A673 (cell line): ENCODE results near the gene ATP1B2. TPM values are rescaled to one million over a fixed set of nuclear protein-coding genes. Genes with fewer than 3 reads are reported as not detected.

Experiments used
- Bru-seq: library from RNA; stranded (reverse); fragments of 400-500 nt; gene quantifications from one replicate; lab custom pipeline; 2021; lab: Mats Ljungman, UMichigan
- BruChase-seq, 2 experiments: library from RNA; stranded (reverse); fragments of 400-500 nt; gene quantifications; one replicate each; lab custom pipeline; 2021; lab: Mats Ljungman, UMichigan
- BruUV-seq: library from RNA; stranded (reverse); fragments of 400-500 nt; replicated peaks from 2 replicates; lab custom pipeline; 2021; lab: Mats Ljungman, UMichigan
- CTCF ChIA-PET: fragments of 300-600 bp; sonication (Branson Sonifier 250); formaldehyde crosslinking; loops from one replicate; lab custom pipeline; 2022; ENCODE audit warnings: antibody characterized with exemption; lab: Charles Lee
- POLR2A ChIA-PET: fragments of 300-600 bp; sonication (Branson Sonifier 250); formaldehyde crosslinking; loops from one replicate; lab custom pipeline; 2022; ENCODE audit warnings: antibody characterized with exemption; ENCODE audit not compliant: low non-redundant PET; lab: Charles Lee
- DNase-seq: peaks from one replicate; pipeline ENCODE4 v3.0.0-alpha.2; 2015; ENCODE audit warnings: low spot score
- H3K27ac ChIP-seq: fragments of 200-600 bp; sonication (generic); 2 replicates; pipeline ENCODE4 v1.5.1; 2016; ENCODE audit warnings: mixed run types, low read depth, mild to moderate bottlenecking, mixed read lengths, antibody characterized with exemption, low read length; ENCODE audit not compliant: poor library complexity, severe bottlenecking
- H3K27me3 ChIP-seq: fragments of 200-600 bp; sonication (generic); replicated peaks from 2 replicates; pipeline ENCODE4 v1.6.1; 2017; ENCODE audit warnings: mixed run types, low read depth, mild to moderate bottlenecking, mixed read lengths, antibody characterized with exemption, low read length; ENCODE audit not compliant: insufficient read depth, poor library complexity
- H3K36me3 ChIP-seq: fragments of 200-600 bp; sonication (generic); 2 replicates; pipeline ENCODE4 v1.6.1; 2016; ENCODE audit warnings: mixed run types, mild to moderate bottlenecking, mixed read lengths, antibody characterized with exemption, low read length; ENCODE audit not compliant: insufficient read depth, poor library complexity, severe bottlenecking
- H3K4me1 ChIP-seq: fragments of 200-600 bp; sonication (generic); 2 replicates; pipeline ENCODE4 v1.6.1; 2017; ENCODE audit warnings: mixed run types, mild to moderate bottlenecking, mixed read lengths, antibody characterized with exemption, low read length; ENCODE audit not compliant: insufficient read depth, poor library complexity, severe bottlenecking
- H3K4me3 ChIP-seq: fragments of 200-600 bp; sonication (generic); 2 replicates; pipeline ENCODE4 v1.5.1; 2016; ENCODE audit warnings: low read depth, mixed run types, mild to moderate bottlenecking, mixed read lengths, low read length; ENCODE audit not compliant: poor library complexity, severe bottlenecking
- H3K9me3 ChIP-seq: fragments of 200-600 bp; sonication (generic); 2 replicates; pipeline ENCODE4 v1.6.1; 2016; ENCODE audit warnings: mixed run types, low read depth, mild to moderate bottlenecking, mixed read lengths, antibody characterized with exemption, low read length; ENCODE audit not compliant: poor library complexity, severe bottlenecking
- EZH2 ChIP-seq: fragments of 200-600 bp; sonication (generic); IDR thresholded peaks from 2 replicates; pipeline ENCODE4 v1.6.1; 2017; ENCODE audit warnings: borderline replicate concordance, low read depth, mild to moderate bottlenecking, mixed read lengths, antibody characterized with exemption, low read length; ENCODE audit not compliant: poor library complexity, severe bottlenecking
- intact Hi-C: fragments of 100-400 bp; cut with micrococcal nuclease; formaldehyde crosslinking; loops from one replicate; pipeline ENCODE4 v1.10.0; 2022; ENCODE audit not compliant: unreplicated experiment
- long read RNA-seq: library from polyadenylated mRNA; stranded (forward); transcript quantifications from one replicate; pipeline ENCODE4 v2.0.0, GENCODE V29; 2022
- total RNA-seq: library from RNA; stranded (reverse); gene quantifications from 2 replicates; pipeline ENCODE4 v1.2.3, GENCODE V29; 2021
- TF ChIP-seq, protein P1 (sequence below): fragments of 300-800, 200-600 bp; sonication (generic); conservative IDR thresholded peaks from 2 replicates; pipeline ENCODE4 v1.5.1; 2017; ENCODE audit warnings: low read depth, mild to moderate bottlenecking, antibody characterized with exemption, low read length, moderate library complexity, mixed read lengths

The ATP1B2 gene, protein sequence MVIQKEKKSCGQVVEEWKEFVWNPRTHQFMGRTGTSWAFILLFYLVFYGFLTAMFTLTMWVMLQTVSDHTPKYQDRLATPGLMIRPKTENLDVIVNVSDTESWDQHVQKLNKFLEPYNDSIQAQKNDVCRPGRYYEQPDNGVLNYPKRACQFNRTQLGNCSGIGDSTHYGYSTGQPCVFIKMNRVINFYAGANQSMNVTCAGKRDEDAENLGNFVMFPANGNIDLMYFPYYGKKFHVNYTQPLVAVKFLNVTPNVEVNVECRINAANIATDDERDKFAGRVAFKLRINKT
- total RNA-seq: 3.5 and 5.9 TPM in 2 replicates
- Bru-seq, nascent RNA: percentile 26 among the genes with signal in this experiment
- percentile 51 among the genes with signal in this experiment for BruChase-seq, experiment 1, labeled RNA remaining after a 2-hour chase
- percentile 62 among the genes with signal in this experiment for BruChase-seq, experiment 2, labeled RNA remaining after a 6-hour chase
- long read RNA-seq, transcript ATP1B2-201 (7 exons, 3,153 nt): major isoform, 7 of 11 reads
- long read RNA-seq, partial matches to known transcripts: 3 of 11 reads
- long read RNA-seq, other reads (novel, unspliced or antisense): 1 of 11 reads

DNA sequence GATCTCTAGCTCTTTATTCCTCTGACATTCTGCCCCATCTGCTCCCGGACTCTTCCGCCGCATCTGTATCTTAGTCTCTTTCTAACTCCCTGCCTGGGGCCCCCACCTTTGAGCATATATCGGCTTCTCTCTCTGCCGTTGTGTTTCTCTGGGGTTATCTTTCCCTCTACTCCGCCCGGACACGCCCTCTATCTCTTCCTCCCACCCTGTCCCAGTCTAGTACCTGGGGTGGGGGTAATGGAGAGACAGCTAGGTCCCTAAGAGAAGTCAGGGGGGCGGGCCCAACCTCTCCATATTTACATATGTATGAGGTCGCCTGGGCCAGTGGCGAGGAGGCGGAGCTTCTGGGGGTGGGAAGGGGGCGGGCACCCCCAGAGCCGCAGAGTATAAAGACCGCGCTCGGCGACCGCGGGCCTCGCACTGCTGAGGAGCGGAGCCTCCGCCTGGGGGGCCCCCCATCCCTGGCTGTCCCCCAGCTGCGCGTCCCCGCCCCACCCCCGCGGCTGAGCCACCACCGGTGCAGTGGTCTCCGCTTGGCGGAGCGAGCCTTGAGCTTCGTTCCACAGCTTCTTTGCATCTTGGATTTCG is at the start of gene ATP1B2:
TSS of gene ATP1B2 (plus strand) at position 418 of the 588 bp plus-strand sequence. CDS start 593 bp downstream, outside the sequence.
- TF ChIP-seq EZH2: no peak
- TF ChIP-seq, protein P1, sequence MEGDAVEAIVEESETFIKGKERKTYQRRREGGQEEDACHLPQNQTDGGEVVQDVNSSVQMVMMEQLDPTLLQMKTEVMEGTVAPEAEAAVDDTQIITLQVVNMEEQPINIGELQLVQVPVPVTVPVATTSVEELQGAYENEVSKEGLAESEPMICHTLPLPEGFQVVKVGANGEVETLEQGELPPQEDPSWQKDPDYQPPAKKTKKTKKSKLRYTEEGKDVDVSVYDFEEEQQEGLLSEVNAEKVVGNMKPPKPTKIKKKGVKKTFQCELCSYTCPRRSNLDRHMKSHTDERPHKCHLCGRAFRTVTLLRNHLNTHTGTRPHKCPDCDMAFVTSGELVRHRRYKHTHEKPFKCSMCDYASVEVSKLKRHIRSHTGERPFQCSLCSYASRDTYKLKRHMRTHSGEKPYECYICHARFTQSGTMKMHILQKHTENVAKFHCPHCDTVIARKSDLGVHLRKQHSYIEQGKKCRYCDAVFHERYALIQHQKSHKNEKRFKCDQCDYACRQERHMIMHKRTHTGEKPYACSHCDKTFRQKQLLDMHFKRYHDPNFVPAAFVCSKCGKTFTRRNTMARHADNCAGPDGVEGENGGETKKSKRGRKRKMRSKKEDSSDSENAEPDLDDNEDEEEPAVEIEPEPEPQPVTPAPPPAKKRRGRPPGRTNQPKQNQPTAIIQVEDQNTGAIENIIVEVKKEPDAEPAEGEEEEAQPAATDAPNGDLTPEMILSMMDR: no peak
- Histone ChIP-seq H3K36me3 (no peaks in the 10 kb centered on the region), H3K4me1 (no peaks in the 10 kb centered on the region), H3K27ac (no peak within 1 kb of the TSS), H3K4me3 (peak within 1 kb of the TSS; percentile 66), H3K27me3 (peaks cover 14% of the 10 kb centered on the region), H3K9me3 (no peaks in the 10 kb centered on the region)
- ChIA-PET CTCF (interaction anchor here (0.5 to 1.3 kb wide), 5 partner anchors 22 to 185 kb away, joined by 3 to 7 read pairs (median 5); no protein-coding TSS in a partner anchor), POLR2A (interaction anchor here (0.6 to 1.1 kb wide), 7 partner anchors 9 to 209 kb away, joined by 3 to 10 read pairs (median 4); partner anchors contain the start of genes NAA38 and SAT2)
- no TSS peak for BruUV-seq
- peak; percentile 84 for DNase-seq
- intact Hi-C loops: no loop called here

DNA sequence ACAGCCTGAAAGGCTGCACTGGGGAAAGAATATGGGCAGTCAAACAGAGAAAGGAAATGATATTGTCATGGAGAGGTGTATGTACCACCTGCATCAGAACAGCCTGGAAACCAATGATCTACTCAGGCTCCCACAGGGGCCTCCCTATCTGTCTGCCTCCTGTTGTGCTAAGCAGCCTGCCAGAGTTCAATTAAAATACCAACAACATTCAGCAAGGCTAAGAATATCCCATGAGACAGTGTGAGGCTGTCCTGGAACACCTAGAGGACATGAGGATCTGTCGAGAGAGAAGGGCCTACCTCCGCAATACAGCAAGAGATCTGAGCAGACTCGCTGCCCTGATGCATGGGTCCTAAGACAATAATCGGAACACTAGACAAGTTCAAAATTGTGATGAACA is 44.4 kb upstream of the ATP1B2 start:
- DNase-seq: no peak
- Histone ChIP-seq H3K4me1 (no peaks in the 10 kb centered on the region), H3K9me3 (no peaks in the 10 kb centered on the region), H3K4me3 (no peak overlapping the region), H3K36me3 (peaks cover 59% of the 10 kb centered on the region), H3K27me3 (no peaks in the 10 kb centered on the region), H3K27ac (no peak overlapping the region)
- no TSS peak for BruUV-seq
- TF ChIP-seq, protein P1: no peak
- TF ChIP-seq EZH2: no peak
- ChIA-PET CTCF (no interaction called here), POLR2A (no interaction called here)
- intact Hi-C loops: no loop called here

DNA sequence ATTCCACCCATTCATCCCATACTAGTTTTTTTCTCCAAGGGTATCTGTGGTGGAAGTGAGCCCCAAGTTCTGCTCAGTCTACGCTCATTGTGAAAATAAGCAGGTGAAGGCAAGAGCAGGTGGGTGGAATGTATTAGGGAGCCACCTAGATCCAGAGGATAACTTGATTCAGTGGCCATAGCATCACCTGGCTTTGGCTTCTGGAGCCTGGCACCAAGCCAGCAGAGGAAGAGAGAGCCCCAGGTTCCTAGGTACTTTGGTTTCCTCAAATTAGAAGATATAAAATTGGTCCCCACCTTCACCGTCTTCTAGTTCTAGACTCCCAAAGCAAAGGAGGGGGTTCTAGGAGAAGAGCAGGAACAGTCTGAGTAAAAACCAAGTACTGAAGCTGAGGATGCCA is 40.1 kb upstream of the ATP1B2 start:
- DNase-seq: no peak
- peaks cover 19% of the 10 kb centered on the region for H3K36me3 ChIP-seq
- TF ChIP-seq, protein P1: no peak
- no peak for TF ChIP-seq EZH2
- ChIA-PET CTCF (no interaction called here), POLR2A (no interaction called here)
- H3K9me3 ChIP-seq: no peaks in the 10 kb centered on the region
- peaks cover 20% of the 10 kb centered on the region for H3K4me1 ChIP-seq
- H3K27ac ChIP-seq: no peak overlapping the region
- no peaks in the 10 kb centered on the region for H3K27me3 ChIP-seq
- intact Hi-C loops: no loop called here
- no TSS peak for BruUV-seq
- H3K4me3 ChIP-seq: no peak overlapping the region
